A549 (cell line): ENCODE data around the gene IDUA. TPM values are rescaled to one million over a fixed set of nuclear protein-coding genes. Genes with fewer than 3 reads are reported as not detected.

Experiments used
- ATAC-seq, 2 experiments: fragments of 200-7000 bp in 1 of 2; fragments of >200 bp in 1 of 2; cut with Nextera tagmentation in 1 of 2; cut with Tn5 transposase in 1 of 2; 3 replicates each; pipeline versions ENCODE4 v1.8.0 to v1.9.1; 2018 to 2020; ENCODE audit warnings: mild to moderate bottlenecking in 1 of 2, moderate library complexity in 1 of 2
- CTCF ChIA-PET: fragments of 300-600 bp; sonication (Branson Sonifier 250); formaldehyde crosslinking; extraction: SDS; loops from one replicate; lab custom pipeline; 2021; ENCODE audit warnings: antibody characterized with exemption, inconsistent platforms; lab: Yijun Ruan, JAX
- POLR2A ChIA-PET: fragments of 350-600 bp; formaldehyde crosslinking; extraction: SDS; loops from one replicate; lab custom pipeline; 2021; ENCODE audit warnings: antibody characterized with exemption, inconsistent platforms; lab: Yijun Ruan, JAX
- DNase-seq, 2 experiments: peaks; one replicate each; pipeline versions ENCODE4 v3.0.0 to v3.0.0-alpha.2; 2011 to 2016; ENCODE audit warnings: low read depth in 1 of 2, low spot score in 1 of 2
- FAIRE-seq: peaks from 2 replicates; lab custom pipeline; 2011; peaks lifted over from hg19 to GRCh38; lab: Jason Lieb, UNC
- H3K27ac ChIP-seq, 2 experiments: fragments of >200 bp; sonication (Bioruptor Twin); formaldehyde crosslinking; 3 replicates each; pipeline ENCODE4 v1.5.1; 2016 to 2017
- H3K4me1 ChIP-seq: fragments of >200 bp; sonication (Bioruptor Twin); formaldehyde crosslinking; 3 replicates; pipeline ENCODE4 v1.6.1; 2016
- H3K4me2 ChIP-seq: fragments of >200 bp; sonication (Bioruptor Twin); formaldehyde crosslinking; 3 replicates; pipeline ENCODE4 v1.6.1; 2016
- H3K4me3 ChIP-seq: fragments of >200 bp; sonication (Bioruptor Twin); formaldehyde crosslinking; 3 replicates; pipeline ENCODE4 v1.5.1; 2016
- H3K9me3 ChIP-seq: fragments of >200 bp; sonication (Bioruptor Twin); formaldehyde crosslinking; 3 replicates; pipeline ENCODE4 v1.6.1; 2016
- CEBPB ChIP-seq, 2 experiments: fragments of >200 bp in 1 of 2; sonication (Bioruptor Twin) in 1 of 2; formaldehyde crosslinking in 1 of 2; IDR thresholded peaks; 2 replicates each; pipeline ENCODE4 v1.6.1; 2012 to 2016
- CHD2 ChIP-seq: fragments of 150-350 bp; IDR thresholded peaks from 2 replicates; pipeline ENCODE4 v1.6.1; 2014; ENCODE audit warnings: low read length; ENCODE audit not compliant: partially characterized antibody
- CHD4 ChIP-seq: fragments of 200-600 bp; sonication (generic); IDR thresholded peaks from 2 replicates; pipeline ENCODE4 v1.6.1; 2016; ENCODE audit warnings: antibody characterized with exemption, mild to moderate bottlenecking, borderline replicate concordance
- EHMT2 ChIP-seq: fragments of 200-600 bp; sonication (generic); IDR thresholded peaks from 2 replicates; pipeline ENCODE4 v1.6.1; 2016; ENCODE audit warnings: antibody characterized with exemption, low read depth, mild to moderate bottlenecking, moderate library complexity
- EP300 ChIP-seq, 2 experiments: fragments of >200 bp; sonication (Bioruptor Twin); formaldehyde crosslinking; IDR thresholded peaks; 2 replicates in 1 of 2; 3 replicates in 1 of 2; pipeline ENCODE4 v1.6.1; 2016 to 2017
- ESRRA ChIP-seq: fragments of 150-350 bp; IDR thresholded peaks from 2 replicates; pipeline ENCODE4 v1.6.1; 2014; ENCODE audit warnings: mild to moderate bottlenecking, low read length, borderline replicate concordance
- FOSB ChIP-seq: fragments of 250-450 bp; sonication (Bioruptor Pico); IDR thresholded peaks from 2 replicates; pipeline ENCODE4 v1.5.0; 2020; ENCODE audit warnings: mild to moderate bottlenecking, moderate library complexity
- FOSL2 ChIP-seq, 2 experiments: fragments of 450-650 bp in 1 of 2; fragments of >200 bp in 1 of 2; sonication (Bioruptor Twin) in 1 of 2; formaldehyde crosslinking; IDR thresholded peaks; 2 replicates each; pipeline versions ENCODE4 v1.5.0 to v1.6.1; 2016 to 2020; ENCODE audit warnings: mild to moderate bottlenecking in 1 of 2, moderate library complexity in 1 of 2
- FOXS1 ChIP-seq: fragments of 250-450 bp; sonication (Bioruptor Pico); IDR thresholded peaks from 2 replicates; pipeline ENCODE4 v1.5.0; 2020; ENCODE audit warnings: mild to moderate bottlenecking, moderate library complexity
- HEYL ChIP-seq: fragments of 250-450 bp; sonication (Bioruptor Pico); IDR thresholded peaks from 2 replicates; pipeline ENCODE4 v1.8.0; 2021; ENCODE audit warnings: mild to moderate bottlenecking, moderate library complexity
- HOXA7 ChIP-seq: fragments of 250-450 bp; sonication (Bioruptor Pico); IDR thresholded peaks from 2 replicates; pipeline ENCODE4 v1.5.0; 2020; ENCODE audit warnings: mild to moderate bottlenecking, moderate library complexity
- JUN ChIP-seq, 2 experiments: fragments of >200 bp; sonication (Bioruptor Twin); formaldehyde crosslinking; IDR thresholded peaks; 2 replicates in 1 of 2; 3 replicates in 1 of 2; pipeline ENCODE4 v1.6.1; 2016 to 2017
- KDM5A ChIP-seq: fragments of 200-600 bp; sonication (generic); IDR thresholded peaks from 2 replicates; pipeline ENCODE4 v1.6.1; 2016; ENCODE audit warnings: antibody characterized with exemption, mild to moderate bottlenecking
- MAFK ChIP-seq: fragments of 450-650 bp; IDR thresholded peaks from 2 replicates; pipeline ENCODE4 v1.6.1; 2014; ENCODE audit not compliant: partially characterized antibody
- MAZ ChIP-seq: fragments of 150-350 bp; IDR thresholded peaks from 2 replicates; pipeline ENCODE4 v1.6.1; 2014; ENCODE audit warnings: antibody characterized with exemption, low read depth, low read length, borderline replicate concordance
- MYC ChIP-seq: IDR thresholded peaks from 2 replicates; pipeline ENCODE4 v1.6.1; 2012; ENCODE audit warnings: mild to moderate bottlenecking, inconsistent platforms, low read length, improper control_type of control experiment, borderline replicate concordance
- NPAS2 ChIP-seq: fragments of 250-450 bp; sonication (Bioruptor Pico); IDR thresholded peaks from 2 replicates; pipeline ENCODE4 v1.8.0; 2022; ENCODE audit warnings: mild to moderate bottlenecking, moderate library complexity, borderline replicate concordance
- NR3C1 ChIP-seq: fragments of >200 bp; sonication (Bioruptor Twin); formaldehyde crosslinking; IDR thresholded peaks from 3 replicates; pipeline ENCODE4 v1.6.1; 2017
- PHF8 ChIP-seq: fragments of 200-600 bp; sonication (generic); IDR thresholded peaks from 2 replicates; pipeline ENCODE4 v1.6.1; 2016; ENCODE audit warnings: low read depth, mild to moderate bottlenecking, antibody characterized with exemption, moderate library complexity, borderline replicate concordance
- RAD21 ChIP-seq, 2 experiments: fragments of >200 bp in 1 of 2; sonication (Bioruptor Twin) in 1 of 2; formaldehyde crosslinking in 1 of 2; IDR thresholded peaks in 1 of 2; conservative IDR thresholded peaks in 1 of 2; 2 replicates in 1 of 2; 3 replicates in 1 of 2; pipeline ENCODE4 v1.6.1; 2012 to 2018; ENCODE audit warnings: inconsistent platforms in 1 of 2
- RARB ChIP-seq: fragments of 250-450 bp; sonication (Bioruptor Pico); IDR thresholded peaks from 2 replicates; pipeline ENCODE4 v1.8.0; 2021; ENCODE audit warnings: mild to moderate bottlenecking, moderate library complexity
- RCOR1 ChIP-seq: fragments of 150-350 bp; IDR thresholded peaks from 2 replicates; pipeline ENCODE4 v1.6.1; 2014; ENCODE audit warnings: antibody characterized with exemption, low read length, low read depth
- RFX5 ChIP-seq: fragments of 450-650 bp; IDR thresholded peaks from 2 replicates; pipeline ENCODE4 v1.7.1; 2014; ENCODE audit warnings: antibody characterized with exemption, mild to moderate bottlenecking, moderate library complexity
- SREBF2 ChIP-seq: fragments of 450-650 bp; IDR thresholded peaks from 2 replicates; pipeline ENCODE4 v1.6.1; 2014; ENCODE audit warnings: mild to moderate bottlenecking, moderate library complexity
- ZNF302 ChIP-seq: fragments of 250-450 bp; sonication (Bioruptor Pico); IDR thresholded peaks from 2 replicates; pipeline ENCODE4 v1.9.0; 2021; ENCODE audit warnings: inconsistent platforms, mild to moderate bottlenecking, moderate library complexity
- ZSCAN20 ChIP-seq: fragments of 250-450 bp; sonication (Bioruptor Pico); IDR thresholded peaks from 2 replicates; pipeline ENCODE4 v1.8.0; 2022; ENCODE audit warnings: mild to moderate bottlenecking, moderate library complexity
- WGBS: methylation state at CpG from one replicate; pipeline ENCODE4 v1.1.6; 2017; ENCODE audit errors: missing lambda C conversion rate; 5-methylcytosine and 5-hydroxymethylcytosine counted together
- polyA minus RNA-seq: library from RNA; depleted of rRNA, polyadenylated mRNA; stranded (reverse); fragments of >200 nt; gene quantifications from 2 replicates; pipeline ENCODE4 v1.2.3, GENCODE V29; 2011; rRNA and poly(A)+ RNA removed
- polyA plus RNA-seq, 4 experiments: library from polyadenylated mRNA; depleted of rRNA in 3 of 4; stranded (reverse); fragments of >200 nt; fragmentation: RNase III in 1 of 4; extraction: RNeasy Plus Mini Kit Qiagen cat#74134 plus additional on column Dnase treatment in 1 of 4; gene quantifications; 2 replicates in 3 of 4; 3 replicates in 1 of 4; pipeline ENCODE4 v1.2.3, GENCODE V29; 2011 to 2017
- TF ChIP-seq, protein P1 (sequence below): fragments of 450-650 bp; IDR thresholded peaks from 2 replicates; pipeline ENCODE4 v1.6.1; 2014; ENCODE audit warnings: antibody characterized with exemption
- TF ChIP-seq, protein P2 (sequence below): fragments of 200-600 bp; sonication (generic); IDR thresholded peaks from 2 replicates; pipeline ENCODE4 v1.6.1; 2016; ENCODE audit warnings: antibody characterized with exemption, mild to moderate bottlenecking, moderate library complexity
- TF ChIP-seq, protein P3 (sequence below): fragments of >200 bp; sonication (Bioruptor Twin); formaldehyde crosslinking; IDR thresholded peaks from 3 replicates; pipeline ENCODE4 v1.5.1; 2016
- TF ChIP-seq, protein P4 (sequence below): fragments of 250-450 bp; sonication (Bioruptor Pico); IDR thresholded peaks from 2 replicates; pipeline ENCODE4 v1.5.0; 2021; ENCODE audit warnings: mild to moderate bottlenecking, moderate library complexity, borderline replicate concordance

The IDUA gene
- polyA plus RNA-seq (2011; rRNA removed) (3.1 and 4.2 TPM in 2 replicates), polyA plus RNA-seq (2017; fragmentation: RNase III; extraction: RNeasy Plus Mini Kit Qiagen cat#74134 plus additional on column Dnase treatment) (13.9 to 19.4 TPM (median 19.2 TPM) in 3 replicates), polyA minus RNA-seq (3.0 and 4.0 TPM in 2 replicates)
- 3.0 and 4.1 TPM in 2 replicates for polyA plus RNA-seq (2012; cell fraction: cytosol; rRNA removed)
- polyA plus RNA-seq (2012; cell fraction: nucleus; rRNA removed), result 65.6 and 96.4 TPM in 2 replicates

DNA sequence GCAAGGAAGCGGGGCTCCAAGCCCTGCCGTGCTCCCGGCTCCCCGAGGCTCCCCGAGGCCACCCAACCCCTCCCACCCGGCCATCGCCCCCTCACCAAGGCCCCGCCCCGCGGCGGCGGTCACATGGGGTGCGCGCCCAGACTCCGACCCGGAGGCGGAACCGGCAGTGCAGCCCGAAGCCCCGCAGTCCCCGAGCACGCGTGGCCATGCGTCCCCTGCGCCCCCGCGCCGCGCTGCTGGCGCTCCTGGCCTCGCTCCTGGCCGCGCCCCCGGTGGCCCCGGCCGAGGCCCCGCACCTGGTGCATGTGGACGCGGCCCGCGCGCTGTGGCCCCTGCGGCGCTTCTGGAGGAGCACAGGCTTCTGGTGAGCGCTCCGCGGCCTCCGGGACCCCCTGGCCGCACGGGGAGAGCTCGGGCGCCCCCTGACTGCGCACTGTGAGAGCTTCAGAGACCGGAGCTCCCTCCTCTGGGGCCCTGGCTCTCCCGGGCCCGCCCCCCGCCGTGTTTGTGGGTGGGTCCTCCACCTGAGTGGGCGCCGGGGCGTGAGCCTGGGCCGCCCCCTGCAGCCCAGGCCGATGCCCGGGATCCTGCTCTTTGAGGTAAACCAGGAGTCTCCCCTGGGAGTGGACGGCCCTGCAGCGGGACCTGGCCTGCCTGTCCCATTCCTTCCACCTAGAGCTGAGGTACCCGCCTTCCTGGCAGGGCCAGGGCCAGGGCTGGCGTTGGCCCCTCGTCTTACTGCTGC, at the start of gene IDUA:
Gene IDUA, plus strand, starts transcription at position 166 of the 745 bp plus-strand sequence. Its CDS starts 41 bp downstream, at position 207.
- ChIA-PET POLR2A (interaction anchor here (0.8 to 1.2 kb wide), 3 partner anchors 12 to 206 kb away, joined by 3 to 6 read pairs (median 4); partner anchors contain the start of genes GAK and TMEM175), CTCF (interaction anchor here (0.6 to 1.6 kb wide), 11 partner anchors 9 to 244 kb away, joined by 3 to 7 read pairs (median 3); no protein-coding TSS in a partner anchor)
- Histone ChIP-seq H3K9me3 (no peaks in the 10 kb centered on the region), H3K4me1 (peaks cover 12% of the 10 kb centered on the region), H3K4me3 (peak within 1 kb of the TSS; percentile 55), H3K27ac (peak within 1 kb of the TSS; percentile 81 to 99), H3K4me2 (peak within 1 kb of the TSS; percentile 83)
- DNase-seq, result peak; percentile 58 to 68
- FAIRE-seq, result no peak
- peak; percentile 83 to 88 for ATAC-seq
- 0% methylated on average over 2 of the region's 69 CpGs for WGBS
- TF ChIP-seq RAD21 (conservative IDR thresholded peaks at IDR 0.05 in 1 of 2, IDR thresholded peaks at IDR 0.05 in 1 of 2), result peak; percentile 35 to 47; a peak in 3 of 5 replicates
- TF ChIP-seq MYC, result no peak
- TF ChIP-seq, protein P1, sequence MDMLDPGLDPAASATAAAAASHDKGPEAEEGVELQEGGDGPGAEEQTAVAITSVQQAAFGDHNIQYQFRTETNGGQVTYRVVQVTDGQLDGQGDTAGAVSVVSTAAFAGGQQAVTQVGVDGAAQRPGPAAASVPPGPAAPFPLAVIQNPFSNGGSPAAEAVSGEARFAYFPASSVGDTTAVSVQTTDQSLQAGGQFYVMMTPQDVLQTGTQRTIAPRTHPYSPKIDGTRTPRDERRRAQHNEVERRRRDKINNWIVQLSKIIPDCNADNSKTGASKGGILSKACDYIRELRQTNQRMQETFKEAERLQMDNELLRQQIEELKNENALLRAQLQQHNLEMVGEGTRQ, result no peak
- TF ChIP-seq, protein P2, sequence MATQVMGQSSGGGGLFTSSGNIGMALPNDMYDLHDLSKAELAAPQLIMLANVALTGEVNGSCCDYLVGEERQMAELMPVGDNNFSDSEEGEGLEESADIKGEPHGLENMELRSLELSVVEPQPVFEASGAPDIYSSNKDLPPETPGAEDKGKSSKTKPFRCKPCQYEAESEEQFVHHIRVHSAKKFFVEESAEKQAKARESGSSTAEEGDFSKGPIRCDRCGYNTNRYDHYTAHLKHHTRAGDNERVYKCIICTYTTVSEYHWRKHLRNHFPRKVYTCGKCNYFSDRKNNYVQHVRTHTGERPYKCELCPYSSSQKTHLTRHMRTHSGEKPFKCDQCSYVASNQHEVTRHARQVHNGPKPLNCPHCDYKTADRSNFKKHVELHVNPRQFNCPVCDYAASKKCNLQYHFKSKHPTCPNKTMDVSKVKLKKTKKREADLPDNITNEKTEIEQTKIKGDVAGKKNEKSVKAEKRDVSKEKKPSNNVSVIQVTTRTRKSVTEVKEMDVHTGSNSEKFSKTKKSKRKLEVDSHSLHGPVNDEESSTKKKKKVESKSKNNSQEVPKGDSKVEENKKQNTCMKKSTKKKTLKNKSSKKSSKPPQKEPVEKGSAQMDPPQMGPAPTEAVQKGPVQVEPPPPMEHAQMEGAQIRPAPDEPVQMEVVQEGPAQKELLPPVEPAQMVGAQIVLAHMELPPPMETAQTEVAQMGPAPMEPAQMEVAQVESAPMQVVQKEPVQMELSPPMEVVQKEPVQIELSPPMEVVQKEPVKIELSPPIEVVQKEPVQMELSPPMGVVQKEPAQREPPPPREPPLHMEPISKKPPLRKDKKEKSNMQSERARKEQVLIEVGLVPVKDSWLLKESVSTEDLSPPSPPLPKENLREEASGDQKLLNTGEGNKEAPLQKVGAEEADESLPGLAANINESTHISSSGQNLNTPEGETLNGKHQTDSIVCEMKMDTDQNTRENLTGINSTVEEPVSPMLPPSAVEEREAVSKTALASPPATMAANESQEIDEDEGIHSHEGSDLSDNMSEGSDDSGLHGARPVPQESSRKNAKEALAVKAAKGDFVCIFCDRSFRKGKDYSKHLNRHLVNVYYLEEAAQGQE, result no peak
- no peak for TF ChIP-seq HOXA7 (CRISPR knock-in tag)
- no peak for TF ChIP-seq FOSL2 (IDR thresholded peaks at IDR 0.05)
- TF ChIP-seq FOSL2 (CRISPR knock-in tag; IDR thresholded peaks at IDR 0.05), result no peak
- TF ChIP-seq, protein P3, sequence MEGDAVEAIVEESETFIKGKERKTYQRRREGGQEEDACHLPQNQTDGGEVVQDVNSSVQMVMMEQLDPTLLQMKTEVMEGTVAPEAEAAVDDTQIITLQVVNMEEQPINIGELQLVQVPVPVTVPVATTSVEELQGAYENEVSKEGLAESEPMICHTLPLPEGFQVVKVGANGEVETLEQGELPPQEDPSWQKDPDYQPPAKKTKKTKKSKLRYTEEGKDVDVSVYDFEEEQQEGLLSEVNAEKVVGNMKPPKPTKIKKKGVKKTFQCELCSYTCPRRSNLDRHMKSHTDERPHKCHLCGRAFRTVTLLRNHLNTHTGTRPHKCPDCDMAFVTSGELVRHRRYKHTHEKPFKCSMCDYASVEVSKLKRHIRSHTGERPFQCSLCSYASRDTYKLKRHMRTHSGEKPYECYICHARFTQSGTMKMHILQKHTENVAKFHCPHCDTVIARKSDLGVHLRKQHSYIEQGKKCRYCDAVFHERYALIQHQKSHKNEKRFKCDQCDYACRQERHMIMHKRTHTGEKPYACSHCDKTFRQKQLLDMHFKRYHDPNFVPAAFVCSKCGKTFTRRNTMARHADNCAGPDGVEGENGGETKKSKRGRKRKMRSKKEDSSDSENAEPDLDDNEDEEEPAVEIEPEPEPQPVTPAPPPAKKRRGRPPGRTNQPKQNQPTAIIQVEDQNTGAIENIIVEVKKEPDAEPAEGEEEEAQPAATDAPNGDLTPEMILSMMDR, result peak; percentile 51
- no peak for TF ChIP-seq MAZ
- TF ChIP-seq EHMT2, result no peak
- no peak for TF ChIP-seq PHF8
- no peak for TF ChIP-seq RCOR1
- TF ChIP-seq CHD2, result no peak
- TF ChIP-seq, protein P4, sequence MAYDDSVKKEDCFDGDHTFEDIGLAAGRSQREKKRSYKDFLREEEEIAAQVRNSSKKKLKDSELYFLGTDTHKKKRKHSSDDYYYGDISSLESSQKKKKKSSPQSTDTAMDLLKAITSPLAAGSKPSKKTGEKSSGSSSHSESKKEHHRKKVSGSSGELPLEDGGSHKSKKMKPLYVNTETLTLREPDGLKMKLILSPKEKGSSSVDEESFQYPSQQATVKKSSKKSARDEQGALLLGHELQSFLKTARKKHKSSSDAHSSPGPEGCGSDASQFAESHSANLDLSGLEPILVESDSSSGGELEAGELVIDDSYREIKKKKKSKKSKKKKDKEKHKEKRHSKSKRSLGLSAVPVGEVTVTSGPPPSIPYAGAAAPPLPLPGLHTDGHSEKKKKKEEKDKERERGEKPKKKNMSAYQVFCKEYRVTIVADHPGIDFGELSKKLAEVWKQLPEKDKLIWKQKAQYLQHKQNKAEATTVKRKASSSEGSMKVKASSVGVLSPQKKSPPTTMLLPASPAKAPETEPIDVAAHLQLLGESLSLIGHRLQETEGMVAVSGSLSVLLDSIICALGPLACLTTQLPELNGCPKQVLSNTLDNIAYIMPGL (CRISPR knock-in tag), result no peak
- TF ChIP-seq FOXS1 (CRISPR knock-in tag), result no peak
- no peak for TF ChIP-seq NR3C1
- TF ChIP-seq SREBF2, result no peak
- TF ChIP-seq KDM5A, result no peak
- TF ChIP-seq EP300 (IDR thresholded peaks at IDR 0.05), result no peak
- TF ChIP-seq ZSCAN20, result no peak
- TF ChIP-seq ESRRA, result no peak
- no peak for TF ChIP-seq NPAS2 (CRISPR knock-in tag)
- TF ChIP-seq CHD4, result no peak
- TF ChIP-seq RARB (CRISPR knock-in tag), result no peak
- TF ChIP-seq MAFK, result no peak
- TF ChIP-seq CEBPB (IDR thresholded peaks at IDR 0.05), result no peak
- peak; percentile 46 to 72; a peak in 3 of 5 replicates for TF ChIP-seq JUN (IDR thresholded peaks at IDR 0.05)
- TF ChIP-seq FOSB (CRISPR knock-in tag), result no peak
- TF ChIP-seq HEYL (CRISPR knock-in tag), result no peak
- TF ChIP-seq ZNF302 (CRISPR knock-in tag), result no peak
- TF ChIP-seq RFX5, result no peak
